GM12878 (cell line): ENCODE results near the gene MRPL21. TPM values are rescaled to one million over a fixed set of nuclear protein-coding genes. Genes with fewer than 3 reads are reported as not detected.

Source experiments
- ATAC-seq: fragments of 200-7000 bp; cut with Tn5 transposase; 3 replicates; pipeline ENCODE4 v1.9.1; 2020; ENCODE audit warnings: mild to moderate bottlenecking, moderate library complexity
- BruUV-seq: library from RNA; stranded (reverse); fragments of 400-500 nt; replicated peaks from 2 replicates; lab custom pipeline; 2021; lab: Mats Ljungman, UMichigan
- CTCF ChIA-PET: fragments of 300-600 bp; sonication (Branson Sonifier 250); formaldehyde crosslinking; extraction: SDS; loops from one replicate; lab custom pipeline; 2021; ENCODE audit warnings: inconsistent platforms; lab: Yijun Ruan, JAX
- POLR2A ChIA-PET: fragments of 350-600 bp; formaldehyde crosslinking; extraction: SDS; loops from one replicate; lab custom pipeline; 2021; ENCODE audit warnings: inconsistent platforms; lab: Charles Lee
- RAD21 ChIA-PET: fragments of 300-600 bp; sonication (Branson Sonifier 250); formaldehyde crosslinking; loops from one replicate; lab custom pipeline; 2023; ENCODE audit warnings: antibody characterized with exemption; ENCODE audit not compliant: unreplicated experiment; lab: Charles Lee
- SMC1A ChIA-PET: fragments of 300-600 bp; sonication (Branson Sonifier 250); formaldehyde crosslinking; loops from one replicate; lab custom pipeline; 2023; ENCODE audit not compliant: unreplicated experiment, uncharacterized antibody; lab: Charles Lee
- DNase-seq: peaks from one replicate; pipeline ENCODE4 v3.0.0-alpha.2; 2011; ENCODE audit warnings: low read depth, low spot score
- FAIRE-seq: peaks from 3 replicates; lab custom pipeline; 2011; peaks lifted over from hg19 to GRCh38; lab: Jason Lieb, UNC
- H2AFZ ChIP-seq: 2 replicates; pipeline ENCODE4 v1.6.0; 2011; ENCODE audit warnings: low read depth, low read length, control low read depth; ENCODE audit not compliant: control insufficient read depth
- H3K27ac ChIP-seq: 2 replicates; pipeline ENCODE4 v1.5.1; 2011; ENCODE audit warnings: control low read depth; ENCODE audit not compliant: control insufficient read depth, insufficient read depth
- H3K27me3 ChIP-seq, 2 experiments: replicated peaks in 1 of 2; 2 replicates each; pipeline versions ENCODE4 v1.6.0 to v1.6.1; 2011; ENCODE audit warnings: low read length in 1 of 2; ENCODE audit not compliant: control insufficient read depth in 2 of 2, insufficient read depth in 2 of 2
- H3K36me3 ChIP-seq, 2 experiments: 2 replicates each; pipeline ENCODE4 v1.5.1; 2011; ENCODE audit warnings: low read length in 1 of 2; ENCODE audit not compliant: control insufficient read depth in 2 of 2, insufficient read depth in 2 of 2
- H3K4me1 ChIP-seq: 2 replicates; pipeline ENCODE4 v1.6.1; 2011; ENCODE audit warnings: mild to moderate bottlenecking, low read length, moderate library complexity, mixed read lengths; ENCODE audit not compliant: control insufficient read depth, insufficient read depth
- H3K4me2 ChIP-seq: 2 replicates; pipeline ENCODE4 v1.6.0; 2011; ENCODE audit warnings: control low read depth; ENCODE audit not compliant: control insufficient read depth, insufficient read depth
- H3K4me3 ChIP-seq: fragments of 200-600 bp; sonication (generic); 2 replicates; pipeline ENCODE4 v1.5.1; 2016
- H3K79me2 ChIP-seq: 2 replicates; pipeline ENCODE4 v1.6.0; 2011; ENCODE audit warnings: low read length; ENCODE audit not compliant: control insufficient read depth, insufficient read depth
- H3K9ac ChIP-seq: 2 replicates; pipeline ENCODE4 v1.8.0; 2011; ENCODE audit warnings: low read length, control low read depth, mixed read lengths; ENCODE audit not compliant: control insufficient read depth, insufficient read depth
- H3K9me3 ChIP-seq: replicated peaks from 3 replicates; pipeline ENCODE4 v1.5.1; 2011; ENCODE audit warnings: mild to moderate bottlenecking, low read length; ENCODE audit not compliant: control insufficient read depth, insufficient read depth
- H4K20me1 ChIP-seq: 2 replicates; pipeline ENCODE4 v1.6.0; 2011; ENCODE audit not compliant: control insufficient read depth, insufficient read depth
- CREB1 ChIP-seq: IDR thresholded peaks from 2 replicates; pipeline ENCODE4 v1.6.1; 2012; ENCODE audit warnings: low read depth, mild to moderate bottlenecking, inconsistent platforms
- MLLT1 ChIP-seq: fragments of 450-650 bp; IDR thresholded peaks from 2 replicates; pipeline ENCODE4 v1.6.1; 2016; ENCODE audit warnings: mild to moderate bottlenecking
- RUNX3 ChIP-seq: IDR thresholded peaks from 2 replicates; pipeline ENCODE4 v1.6.1; 2012; ENCODE audit warnings: low read length, inconsistent platforms
- SMAD5 ChIP-seq: IDR thresholded peaks from 2 replicates; pipeline ENCODE4 v1.6.1; 2016; ENCODE audit warnings: antibody characterized with exemption, low read depth
- TARDBP ChIP-seq: IDR thresholded peaks from 2 replicates; pipeline ENCODE4 v1.6.1; 2016; ENCODE audit warnings: borderline replicate concordance
- ZNF592 ChIP-seq: fragments of 450-650 bp; IDR thresholded peaks from 2 replicates; pipeline ENCODE4 v1.6.1; 2017; ENCODE audit warnings: mild to moderate bottlenecking, moderate library complexity
- WGBS: methylation state at CpG from one replicate; pipeline ENCODE4 v1.1.6; 2016; ENCODE audit warnings: low lambda C conversion rate; ENCODE audit not compliant: insufficient replicate concordance, insufficient coverage; ENCODE audit errors: missing lambda C conversion rate; 5-methylcytosine and 5-hydroxymethylcytosine counted together
- in situ Hi-C: fragments of 300-500 bp; cut with MboI; formaldehyde crosslinking; loops from 9 replicates; pipeline ENCODE4 v1.14.3; 2018; ENCODE audit warnings: mixed read lengths
- intact Hi-C: fragments of 100-400 bp; cut with micrococcal nuclease; formaldehyde crosslinking; loops from one replicate; pipeline ENCODE4 v1.14.2; 2022; ENCODE audit not compliant: unreplicated experiment
- polyA plus RNA-seq, 11 experiments: library from polyadenylated mRNA; depleted of rRNA in 4 of 11; unstranded in 6 of 11; stranded (reverse) in 5 of 11; fragments of >200 nt; fragmentation: Nextera tagmentation in 4 of 11; fragmentation: Illumina TruSeq in 1 of 11; extraction: Ambion mirVana in 4 of 11; extraction: Trizol in 1 of 11; gene quantifications; 1 replicate in 1 of 11; 2 replicates in 10 of 11; pipeline versions ENCODE4 v1.2.1 to v1.2.3, GENCODE V29; 2011 to 2016; ENCODE audit warnings: inconsistent platforms in 2 of 11, missing spikeins in 2 of 11, low read depth in 1 of 11
- total RNA-seq, 4 experiments: library from RNA; depleted of rRNA in 3 of 4; stranded (reverse); fragments of >200 nt in 3 of 4; fragmentation: Illumina TruSeq in 1 of 4; extraction: Trizol in 1 of 4; gene quantifications; 2 replicates each; pipeline versions ENCODE4 v1.2.1 to v1.2.3, GENCODE V29; 2013 to 2021
- TF ChIP-seq, protein P1 (sequence below): fragments of 450-650 bp; IDR thresholded peaks from 2 replicates; pipeline ENCODE4 v1.6.1; 2018; ENCODE audit warnings: mild to moderate bottlenecking, low read depth, moderate library complexity; ENCODE audit not compliant: partially characterized antibody

Gene MRPL21
- total and polyA plus RNA-seq, 10 of the 15 experiments (the other 5 are each of a cell fraction or from before 2014, with no cell fraction given), result 86.6 to 283 (median 130) TPM

DNA sequence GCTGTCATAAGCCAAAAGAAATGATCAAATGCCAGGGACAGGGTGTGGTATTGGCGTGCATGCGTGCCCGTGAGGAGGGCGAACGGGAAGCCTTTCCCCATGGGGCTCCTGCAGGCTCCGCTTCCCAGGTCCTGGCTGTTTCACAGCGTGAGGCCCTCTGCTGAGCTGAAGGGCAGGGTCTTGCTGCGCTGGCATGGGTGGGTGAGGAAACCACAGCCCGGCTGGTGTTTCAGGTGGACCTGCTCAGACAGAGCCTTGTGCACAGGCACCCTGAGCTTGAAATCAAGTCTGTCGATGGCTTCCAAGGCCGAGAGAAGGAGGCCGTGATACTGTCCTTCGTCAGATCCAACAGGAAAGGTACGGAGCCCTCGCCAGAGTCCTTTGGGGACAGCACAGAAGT, 31.4 kb upstream of the MRPL21 start:
- Histone ChIP-seq H3K9ac (no peak overlapping the region), H3K27me3 (no peaks in the 10 kb centered on the region), H3K36me3 (peaks cover 2 to 30% of the 10 kb centered on the region in 2 experiments; a peak in 3 of 4 replicates)
- CTCF ChIA-PET, result no interaction called here
- ATAC-seq (no peak), FAIRE-seq (no peak)
- intact Hi-C loops, result no loop called here
- no peak for TF ChIP-seq MLLT1
- TF ChIP-seq CREB1, result no peak
- TF ChIP-seq, protein P1, sequence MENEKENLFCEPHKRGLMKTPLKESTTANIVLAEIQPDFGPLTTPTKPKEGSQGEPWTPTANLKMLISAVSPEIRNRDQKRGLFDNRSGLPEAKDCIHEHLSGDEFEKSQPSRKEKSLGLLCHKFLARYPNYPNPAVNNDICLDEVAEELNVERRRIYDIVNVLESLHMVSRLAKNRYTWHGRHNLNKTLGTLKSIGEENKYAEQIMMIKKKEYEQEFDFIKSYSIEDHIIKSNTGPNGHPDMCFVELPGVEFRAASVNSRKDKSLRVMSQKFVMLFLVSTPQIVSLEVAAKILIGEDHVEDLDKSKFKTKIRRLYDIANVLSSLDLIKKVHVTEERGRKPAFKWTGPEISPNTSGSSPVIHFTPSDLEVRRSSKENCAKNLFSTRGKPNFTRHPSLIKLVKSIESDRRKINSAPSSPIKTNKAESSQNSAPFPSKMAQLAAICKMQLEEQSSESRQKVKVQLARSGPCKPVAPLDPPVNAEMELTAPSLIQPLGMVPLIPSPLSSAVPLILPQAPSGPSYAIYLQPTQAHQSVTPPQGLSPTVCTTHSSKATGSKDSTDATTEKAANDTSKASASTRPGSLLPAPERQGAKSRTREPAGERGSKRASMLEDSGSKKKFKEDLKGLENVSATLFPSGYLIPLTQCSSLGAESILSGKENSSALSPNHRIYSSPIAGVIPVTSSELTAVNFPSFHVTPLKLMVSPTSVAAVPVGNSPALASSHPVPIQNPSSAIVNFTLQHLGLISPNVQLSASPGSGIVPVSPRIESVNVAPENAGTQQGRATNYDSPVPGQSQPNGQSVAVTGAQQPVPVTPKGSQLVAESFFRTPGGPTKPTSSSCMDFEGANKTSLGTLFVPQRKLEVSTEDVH, result no peak
- TF ChIP-seq SMAD5, result no peak
- TF ChIP-seq TARDBP, result no peak
- no peak for TF ChIP-seq ZNF592
- TF ChIP-seq RUNX3, result no peak
- TF ChIP-seq, all 136 proteins: peak for 0
- POLR2A ChIA-PET, result no interaction called here
- 95% methylated on average over 15 of the region's 15 CpGs for WGBS
- H2AFZ ChIP-seq, result no peak overlapping the region
- SMC1A ChIA-PET, result no interaction called here
- no peaks in the 10 kb centered on the region for H4K20me1 ChIP-seq
- H3K4me3 ChIP-seq, result no peak overlapping the region
- in situ Hi-C loops, result no loop called here
- no peaks in the 10 kb centered on the region for H3K79me2 ChIP-seq
- BruUV-seq, result no TSS peak
- RAD21 ChIA-PET, result no interaction called here
- DNase-seq, result no peak
- H3K4me1 ChIP-seq, result no peaks in the 10 kb centered on the region
- no peak overlapping the region for H3K27ac ChIP-seq
- no peaks in the 10 kb centered on the region for H3K9me3 ChIP-seq
- no peak overlapping the region for H3K4me2 ChIP-seq
